ENCODE data around the gene PLA2G4B.

Gene PLA2G4B

DNA sequence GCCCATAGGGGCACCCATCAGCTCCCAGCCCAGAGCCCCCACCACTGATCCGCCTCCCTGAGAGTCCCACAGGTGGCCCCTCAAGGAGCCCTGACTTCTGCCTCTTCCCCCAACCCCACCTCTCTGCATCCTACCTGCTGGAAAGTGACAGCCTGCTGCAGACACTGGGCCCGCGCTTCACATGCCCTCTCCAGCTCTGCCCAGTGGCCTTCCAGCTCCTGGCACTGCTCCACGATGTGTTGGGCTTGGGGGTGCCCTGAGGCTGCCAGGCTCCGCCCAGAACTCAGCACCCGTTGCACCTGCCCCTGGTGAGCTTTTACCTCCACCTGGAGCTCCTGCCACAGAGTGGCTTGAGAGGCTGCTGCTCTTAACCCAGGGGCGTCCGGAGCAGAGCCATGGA lies 35.1 kb downstream of the PLA2G4B start:
- TF ChIP-seq RAD21 (IDR thresholded peaks at IDR 0.05; ENCODE audit: low read depth) (no peak), CREB1 (IDR thresholded peaks at IDR 0.05; ENCODE audit: low read depth) (no peak), TAF1 (IDR thresholded peaks at IDR 0.05; ENCODE audit: low read depth) (no peak)
- TF ChIP-seq, protein P1, sequence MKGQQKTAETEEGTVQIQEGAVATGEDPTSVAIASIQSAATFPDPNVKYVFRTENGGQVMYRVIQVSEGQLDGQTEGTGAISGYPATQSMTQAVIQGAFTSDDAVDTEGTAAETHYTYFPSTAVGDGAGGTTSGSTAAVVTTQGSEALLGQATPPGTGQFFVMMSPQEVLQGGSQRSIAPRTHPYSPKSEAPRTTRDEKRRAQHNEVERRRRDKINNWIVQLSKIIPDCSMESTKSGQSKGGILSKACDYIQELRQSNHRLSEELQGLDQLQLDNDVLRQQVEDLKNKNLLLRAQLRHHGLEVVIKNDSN (IDR thresholded peaks at IDR 0.05): no peak

DNA sequence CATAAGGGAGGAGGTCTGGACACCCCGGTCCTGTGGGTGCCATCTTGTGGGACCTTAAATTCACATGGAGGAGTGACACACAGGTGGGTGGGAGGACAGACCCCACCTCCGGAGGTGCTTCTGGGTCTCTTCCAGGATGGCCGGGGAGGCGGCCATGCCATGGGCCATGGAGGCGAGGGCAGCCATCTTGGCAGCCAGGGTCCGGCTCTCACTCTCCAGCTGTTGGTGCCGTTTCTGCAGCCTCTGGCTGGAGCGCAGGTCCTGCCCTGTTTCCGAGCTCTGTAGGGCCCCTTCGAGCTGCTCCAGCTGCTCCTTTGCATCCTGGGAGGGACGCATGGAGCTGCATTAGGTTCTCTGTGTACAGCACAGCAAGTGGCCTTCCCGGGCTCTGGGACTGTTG lies 36.1 kb downstream of the PLA2G4B start:
- TF ChIP-seq CEBPB (IDR thresholded peaks at IDR 0.05) (no peak), ZBTB7A (IDR thresholded peaks at IDR 0.05; ENCODE audit: low read depth) (no peak), NFIC (IDR thresholded peaks at IDR 0.05) (no peak), TAF1 (IDR thresholded peaks at IDR 0.05; ENCODE audit: low read depth) (no peak)
- TF ChIP-seq, protein P2, sequence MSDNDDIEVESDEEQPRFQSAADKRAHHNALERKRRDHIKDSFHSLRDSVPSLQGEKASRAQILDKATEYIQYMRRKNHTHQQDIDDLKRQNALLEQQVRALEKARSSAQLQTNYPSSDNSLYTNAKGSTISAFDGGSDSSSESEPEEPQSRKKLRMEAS (IDR thresholded peaks at IDR 0.05): no peak
- TF ChIP-seq, protein P1 (IDR thresholded peaks at IDR 0.05): no peak

DNA sequence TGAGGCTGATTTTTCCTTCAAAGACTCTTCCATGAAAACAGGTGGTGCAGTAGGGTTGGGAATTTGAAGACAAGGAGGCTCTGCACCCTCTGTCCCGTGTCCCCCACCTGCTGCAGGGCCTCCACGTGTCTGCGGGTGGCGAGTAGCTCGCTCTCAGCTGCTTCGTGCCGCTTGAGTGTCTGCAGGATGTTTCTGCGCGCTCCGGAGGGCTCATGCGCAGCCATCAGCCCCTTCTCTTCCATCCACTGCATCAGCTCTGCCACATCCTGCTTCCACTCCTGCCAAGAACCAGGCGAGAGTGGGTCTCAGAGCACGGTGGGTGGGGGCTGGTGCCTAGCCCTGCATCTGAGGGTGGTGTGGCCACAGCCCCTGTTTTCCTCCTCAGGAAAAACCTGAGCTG lies 37.4 kb downstream of the PLA2G4B start:
- TF ChIP-seq TEAD4 (IDR thresholded peaks at IDR 0.05): no peak
- no peak for TF ChIP-seq CREB1 (IDR thresholded peaks at IDR 0.05; ENCODE audit: low read depth)
- TF ChIP-seq CEBPB (IDR thresholded peaks at IDR 0.05): no peak
- no peak for TF ChIP-seq FOXM1 (IDR thresholded peaks at IDR 0.05; ENCODE audit: borderline replicate concordance, low read depth)
- TF ChIP-seq NFIC (IDR thresholded peaks at IDR 0.05): no peak
- TF ChIP-seq, protein P2 (IDR thresholded peaks at IDR 0.05): no peak
- TF ChIP-seq EGR1 (IDR thresholded peaks at IDR 0.05): no peak
- TF ChIP-seq ZBTB7A (IDR thresholded peaks at IDR 0.05; ENCODE audit: low read depth): no peak
- no peak for TF ChIP-seq REST (IDR thresholded peaks at IDR 0.05; ENCODE audit: low read depth)
- TF ChIP-seq TAF1 (IDR thresholded peaks at IDR 0.05; ENCODE audit: low read depth): no peak
- TF ChIP-seq, protein P1 (IDR thresholded peaks at IDR 0.05): no peak
- no peak for TF ChIP-seq TCF12 (IDR thresholded peaks at IDR 0.05; ENCODE audit: low read depth)
- no peak for TF ChIP-seq YY1 (IDR thresholded peaks at IDR 0.05; ENCODE audit: low read depth)
- TF ChIP-seq RAD21 (IDR thresholded peaks at IDR 0.05; ENCODE audit: low read depth): no peak
- no peak for TF ChIP-seq EP300 (IDR thresholded peaks at IDR 0.05; ENCODE audit: borderline replicate concordance)

DNA sequence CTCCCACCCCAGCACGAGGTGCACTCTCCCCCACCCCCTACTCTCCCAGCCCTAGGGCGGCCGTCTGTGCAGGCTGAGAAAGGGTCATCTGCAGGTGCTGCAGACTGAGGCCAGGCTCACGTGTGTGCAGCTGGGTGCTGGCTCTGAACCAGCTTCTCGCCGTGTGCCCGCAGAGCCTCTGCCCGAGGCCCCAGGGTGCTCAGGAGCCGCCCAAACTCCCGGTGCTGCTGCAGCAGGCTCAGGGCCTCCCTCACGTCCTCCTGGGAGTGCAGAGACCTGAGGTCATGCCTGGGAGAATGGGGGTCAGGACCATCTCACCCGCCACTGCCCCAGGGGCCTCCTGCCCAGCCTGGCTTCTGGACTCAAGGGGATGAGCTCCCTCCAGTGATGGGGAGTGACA lies 38.0 kb downstream of the PLA2G4B start:
- TF ChIP-seq TAF1 (IDR thresholded peaks at IDR 0.05; ENCODE audit: low read depth) (no peak), YY1 (IDR thresholded peaks at IDR 0.05; ENCODE audit: low read depth) (no peak), TCF12 (IDR thresholded peaks at IDR 0.05; ENCODE audit: low read depth) (no peak), CREB1 (IDR thresholded peaks at IDR 0.05; ENCODE audit: low read depth) (no peak), NFIC (IDR thresholded peaks at IDR 0.05) (no peak; the same call in 1 of the 2 replicates), RAD21 (IDR thresholded peaks at IDR 0.05; ENCODE audit: low read depth) (no peak), EGR1 (IDR thresholded peaks at IDR 0.05) (no peak), CEBPB (IDR thresholded peaks at IDR 0.05) (no peak)

- TF ChIP-seq REST (IDR thresholded peaks at IDR 0.05; ENCODE audit: low read depth) (no peak), EGR1 (IDR thresholded peaks at IDR 0.05) (no peak), YY1 (IDR thresholded peaks at IDR 0.05; ENCODE audit: low read depth) (no peak), NFIC (IDR thresholded peaks at IDR 0.05) (no peak), TCF12 (IDR thresholded peaks at IDR 0.05; ENCODE audit: low read depth) (no peak), CREB1 (IDR thresholded peaks at IDR 0.05; ENCODE audit: low read depth) (no peak), RAD21 (IDR thresholded peaks at IDR 0.05; ENCODE audit: low read depth) (no peak), TEAD4 (IDR thresholded peaks at IDR 0.05) (no peak), ZBTB7A (IDR thresholded peaks at IDR 0.05; ENCODE audit: low read depth) (no peak), CEBPB (IDR thresholded peaks at IDR 0.05) (no peak), EP300 (IDR thresholded peaks at IDR 0.05; ENCODE audit: borderline replicate concordance) (no peak), FOXM1 (IDR thresholded peaks at IDR 0.05; ENCODE audit: borderline replicate concordance, low read depth) (no peak), TAF1 (IDR thresholded peaks at IDR 0.05; ENCODE audit: low read depth) (no peak)
- TF ChIP-seq, protein P2 (IDR thresholded peaks at IDR 0.05): no peak
- TF ChIP-seq, protein P1 (IDR thresholded peaks at IDR 0.05): no peak
Observed at GRCh38 chr15:41877631-41878354, 39.1 kb downstream of the PLA2G4B start.
